ENCODE data around the gene NRG2.

The NRG2 gene

DNA sequence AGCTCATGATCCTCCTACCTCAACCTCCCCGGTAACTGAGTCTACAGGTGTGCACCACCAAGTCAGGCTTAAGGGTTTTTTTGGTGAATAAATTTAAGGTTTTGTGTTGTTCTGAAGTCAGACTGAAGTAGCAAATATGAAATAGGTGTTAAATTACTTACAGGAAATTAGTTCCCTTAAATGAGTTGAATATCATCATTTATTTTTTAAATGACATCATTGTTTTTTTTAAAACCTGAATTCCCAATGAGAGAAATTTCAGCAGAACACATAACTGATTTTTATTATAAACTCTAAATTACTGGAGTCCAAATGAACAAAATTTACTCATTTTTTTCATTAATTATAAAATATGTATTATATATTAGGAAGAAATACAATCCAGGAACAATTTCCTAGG is 33.0 kb upstream of the NRG2 start:
- no peak for DNase-seq (ENCODE audit: low read depth)
- no peak overlapping the region for H3K4me3 ChIP-seq (ENCODE audit: low read depth, low read length)
- in situ Hi-C loops (cut with HindIII; ENCODE audit: low sequenced_read_pairs): no loop called here
- TF ChIP-seq, protein P1, sequence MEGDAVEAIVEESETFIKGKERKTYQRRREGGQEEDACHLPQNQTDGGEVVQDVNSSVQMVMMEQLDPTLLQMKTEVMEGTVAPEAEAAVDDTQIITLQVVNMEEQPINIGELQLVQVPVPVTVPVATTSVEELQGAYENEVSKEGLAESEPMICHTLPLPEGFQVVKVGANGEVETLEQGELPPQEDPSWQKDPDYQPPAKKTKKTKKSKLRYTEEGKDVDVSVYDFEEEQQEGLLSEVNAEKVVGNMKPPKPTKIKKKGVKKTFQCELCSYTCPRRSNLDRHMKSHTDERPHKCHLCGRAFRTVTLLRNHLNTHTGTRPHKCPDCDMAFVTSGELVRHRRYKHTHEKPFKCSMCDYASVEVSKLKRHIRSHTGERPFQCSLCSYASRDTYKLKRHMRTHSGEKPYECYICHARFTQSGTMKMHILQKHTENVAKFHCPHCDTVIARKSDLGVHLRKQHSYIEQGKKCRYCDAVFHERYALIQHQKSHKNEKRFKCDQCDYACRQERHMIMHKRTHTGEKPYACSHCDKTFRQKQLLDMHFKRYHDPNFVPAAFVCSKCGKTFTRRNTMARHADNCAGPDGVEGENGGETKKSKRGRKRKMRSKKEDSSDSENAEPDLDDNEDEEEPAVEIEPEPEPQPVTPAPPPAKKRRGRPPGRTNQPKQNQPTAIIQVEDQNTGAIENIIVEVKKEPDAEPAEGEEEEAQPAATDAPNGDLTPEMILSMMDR (IDR thresholded peaks at IDR 0.05; ENCODE audit: low read depth, low read length, missing control alignments): no peak

DNA sequence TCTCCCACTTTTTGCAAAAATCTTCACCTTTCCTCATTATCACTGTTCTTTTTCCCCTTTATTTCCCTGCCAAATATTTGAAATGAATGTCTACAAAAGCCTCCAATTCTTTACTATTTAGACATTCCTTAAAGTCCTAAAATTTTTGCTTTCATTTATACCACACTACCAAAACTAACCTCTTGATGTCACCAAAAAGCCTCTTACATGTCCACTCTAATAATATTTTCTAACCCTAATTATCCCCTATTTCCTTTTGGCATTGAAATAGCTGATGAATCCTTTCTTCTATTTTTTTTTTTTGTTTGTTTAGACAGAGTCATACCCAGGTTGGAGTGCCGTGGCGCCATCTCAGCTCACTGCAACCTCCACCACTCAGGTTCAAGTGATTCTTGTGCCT is 32.3 kb upstream of the NRG2 start:
- TF ChIP-seq, protein P1 (IDR thresholded peaks at IDR 0.05; ENCODE audit: low read depth, low read length, missing control alignments): no peak
- no peak for DNase-seq (ENCODE audit: low read depth)
- H3K4me3 ChIP-seq (ENCODE audit: low read depth, low read length): no peak overlapping the region
- in situ Hi-C loops (cut with HindIII; ENCODE audit: low sequenced_read_pairs): no loop called here

DNA sequence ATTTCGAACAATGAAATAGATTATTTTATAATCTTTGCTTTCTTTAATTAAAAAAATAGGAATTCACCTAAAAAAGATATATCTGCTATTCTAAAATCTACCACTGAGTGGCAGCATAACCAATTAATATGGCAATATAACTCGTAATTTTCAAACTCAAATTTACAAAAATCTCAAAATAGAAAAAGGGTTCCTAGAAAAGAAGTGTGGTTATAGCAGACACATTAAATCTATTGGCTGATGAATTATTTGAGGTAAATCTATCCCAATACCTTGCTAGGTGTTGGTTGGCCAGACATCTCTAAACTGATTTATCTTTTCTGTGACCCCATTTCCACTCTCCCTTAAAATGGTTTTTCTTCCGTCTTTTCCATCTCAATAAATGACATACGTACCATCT is 30.2 kb upstream of the NRG2 start:
- in situ Hi-C loops (cut with HindIII; ENCODE audit: low sequenced_read_pairs): no loop called here
- H3K4me3 ChIP-seq (ENCODE audit: low read depth, low read length): no peak overlapping the region
- TF ChIP-seq, protein P1 (IDR thresholded peaks at IDR 0.05; ENCODE audit: low read depth, low read length, missing control alignments): no peak
- peak; percentile 12 for DNase-seq (ENCODE audit: low read depth)

DNA sequence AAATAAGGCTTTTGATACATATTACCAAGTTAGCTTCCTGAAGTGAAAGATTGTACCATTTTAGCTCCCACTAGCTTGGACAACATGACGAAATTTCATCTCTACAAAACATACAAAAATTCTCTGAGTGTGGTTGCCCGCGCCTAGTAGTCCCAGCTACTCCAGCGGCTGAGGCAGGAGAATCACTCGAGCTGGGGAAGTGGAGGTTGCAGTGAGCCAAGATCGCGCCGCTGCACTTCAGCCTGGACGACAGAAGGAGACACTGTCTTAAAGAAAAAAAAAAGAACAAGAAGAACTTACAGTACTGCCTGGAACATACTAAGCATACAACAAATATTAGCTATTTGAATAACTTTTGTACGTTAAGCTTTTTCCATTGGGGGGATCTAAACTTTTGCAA is 29.7 kb upstream of the NRG2 start:
- H3K4me3 ChIP-seq (ENCODE audit: low read depth, low read length): no peak overlapping the region
- TF ChIP-seq, protein P1 (IDR thresholded peaks at IDR 0.05; ENCODE audit: low read depth, low read length, missing control alignments): no peak
- DNase-seq (ENCODE audit: low read depth): no peak
- in situ Hi-C loops (cut with HindIII; ENCODE audit: low sequenced_read_pairs): no loop called here

DNA sequence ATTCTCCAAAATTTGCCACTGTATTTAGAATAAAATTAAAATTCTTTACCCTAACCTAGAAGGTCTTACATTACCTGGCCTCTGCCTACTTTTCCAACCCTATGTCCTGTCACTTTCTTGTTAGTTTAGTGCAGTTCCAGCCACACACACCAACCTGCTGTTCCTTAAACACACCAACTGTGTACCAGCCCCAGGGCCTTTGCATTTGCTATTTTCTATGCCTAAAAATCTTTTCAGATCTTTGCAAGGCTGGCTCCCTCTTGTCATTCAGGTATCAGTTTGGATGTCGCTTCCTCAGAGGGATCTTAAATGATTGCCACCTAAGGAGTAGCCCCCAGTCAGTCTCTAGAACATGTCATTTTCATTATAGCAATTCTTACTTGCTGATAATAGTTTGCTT is 17.7 kb upstream of the NRG2 start:
- in situ Hi-C loops (cut with HindIII; ENCODE audit: low sequenced_read_pairs): no loop called here
- no peak overlapping the region for H3K4me3 ChIP-seq (ENCODE audit: low read depth, low read length)
- DNase-seq (ENCODE audit: low read depth): no peak
- TF ChIP-seq, protein P1 (IDR thresholded peaks at IDR 0.05; ENCODE audit: low read depth, low read length, missing control alignments): no peak

DNA sequence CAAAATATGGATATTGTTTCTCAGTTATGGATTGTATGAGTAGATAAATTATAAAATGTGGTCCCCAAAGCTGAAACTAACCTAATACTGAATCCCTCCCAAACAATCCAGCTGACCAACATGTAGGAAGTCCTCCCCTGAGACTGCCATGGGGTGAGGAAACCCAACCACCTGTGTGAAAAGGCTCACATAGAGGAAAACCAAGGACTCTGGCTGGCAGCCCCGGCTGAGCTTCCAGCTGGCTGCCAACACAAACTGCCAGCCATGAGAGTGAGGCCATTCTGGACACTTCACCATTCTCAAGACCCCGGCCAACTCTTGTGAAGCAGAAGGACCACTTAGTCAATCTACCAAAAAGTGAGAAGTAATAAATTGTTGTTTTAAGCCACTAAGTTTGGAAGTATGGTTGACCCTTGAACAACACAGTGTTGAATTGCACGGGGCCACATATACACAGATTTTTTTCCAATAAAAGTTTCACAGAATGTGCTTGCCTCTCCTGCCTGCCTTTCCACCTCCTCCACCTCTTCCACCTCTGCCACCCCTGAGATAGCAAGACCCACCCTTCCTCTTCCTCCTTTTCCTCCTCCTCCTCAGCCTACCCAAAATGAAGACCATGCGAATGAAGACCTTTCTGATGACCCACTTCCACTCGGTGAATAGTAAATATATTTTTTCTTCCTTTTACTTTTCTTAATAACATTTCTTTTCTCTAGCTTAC is 15.3 kb upstream of the NRG2 start:
- in situ Hi-C loops (cut with HindIII; ENCODE audit: low sequenced_read_pairs): no loop called here
- no peak for DNase-seq (ENCODE audit: low read depth)
- TF ChIP-seq, protein P1 (IDR thresholded peaks at IDR 0.05; ENCODE audit: low read depth, low read length, missing control alignments): no peak
- H3K4me3 ChIP-seq (ENCODE audit: low read depth, low read length): no peak overlapping the region
